ENCODE data around the gene CEACAM19.

The CEACAM19 gene

DNA sequence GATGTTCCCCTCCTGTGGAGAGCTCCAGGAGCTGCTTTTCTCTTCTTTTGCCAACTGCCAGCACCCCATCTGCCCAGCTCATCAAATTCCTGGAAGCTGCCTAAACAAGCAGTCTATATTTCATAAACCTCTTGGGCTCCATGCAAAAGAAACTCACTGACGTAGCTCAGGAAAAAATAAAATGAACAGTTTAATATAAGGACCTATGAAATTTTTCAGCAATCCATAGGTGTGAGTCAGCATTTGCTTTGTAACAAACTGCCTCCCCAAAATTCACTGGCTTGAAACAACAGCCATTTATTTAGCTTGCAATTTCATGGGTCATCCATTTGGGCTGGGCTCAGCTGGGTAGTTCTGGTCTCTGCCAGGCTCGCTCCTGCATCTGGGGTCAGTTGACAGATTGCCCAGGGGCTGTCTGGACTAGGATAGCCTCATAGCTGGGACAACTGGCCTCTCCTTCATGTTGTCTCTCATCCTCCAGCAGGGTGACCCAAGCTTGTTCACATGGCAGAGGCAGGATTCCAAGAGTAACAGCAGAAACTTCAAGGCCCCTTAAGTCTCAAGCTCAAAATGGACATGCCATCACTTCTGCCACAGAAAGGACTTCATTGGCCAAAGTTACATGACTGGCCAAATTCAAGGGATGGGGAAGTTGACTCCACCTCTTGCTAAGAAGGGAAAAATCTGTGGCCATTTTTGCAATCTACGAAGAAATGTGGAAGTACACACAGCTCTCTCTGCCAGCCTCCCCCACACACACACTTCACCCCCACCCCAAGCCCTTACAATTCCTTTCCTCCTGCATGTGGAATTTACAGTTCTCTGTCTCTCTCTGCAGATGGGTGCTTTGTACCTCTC lies 35.5 kb upstream of the CEACAM19 start:
- H3K4me1 ChIP-seq (ENCODE audit: insufficient read depth, low read length): peaks cover 10% of the 10 kb centered on the region
- no peak overlapping the region for H3K27ac ChIP-seq (ENCODE audit: low read depth, low read length)

DNA sequence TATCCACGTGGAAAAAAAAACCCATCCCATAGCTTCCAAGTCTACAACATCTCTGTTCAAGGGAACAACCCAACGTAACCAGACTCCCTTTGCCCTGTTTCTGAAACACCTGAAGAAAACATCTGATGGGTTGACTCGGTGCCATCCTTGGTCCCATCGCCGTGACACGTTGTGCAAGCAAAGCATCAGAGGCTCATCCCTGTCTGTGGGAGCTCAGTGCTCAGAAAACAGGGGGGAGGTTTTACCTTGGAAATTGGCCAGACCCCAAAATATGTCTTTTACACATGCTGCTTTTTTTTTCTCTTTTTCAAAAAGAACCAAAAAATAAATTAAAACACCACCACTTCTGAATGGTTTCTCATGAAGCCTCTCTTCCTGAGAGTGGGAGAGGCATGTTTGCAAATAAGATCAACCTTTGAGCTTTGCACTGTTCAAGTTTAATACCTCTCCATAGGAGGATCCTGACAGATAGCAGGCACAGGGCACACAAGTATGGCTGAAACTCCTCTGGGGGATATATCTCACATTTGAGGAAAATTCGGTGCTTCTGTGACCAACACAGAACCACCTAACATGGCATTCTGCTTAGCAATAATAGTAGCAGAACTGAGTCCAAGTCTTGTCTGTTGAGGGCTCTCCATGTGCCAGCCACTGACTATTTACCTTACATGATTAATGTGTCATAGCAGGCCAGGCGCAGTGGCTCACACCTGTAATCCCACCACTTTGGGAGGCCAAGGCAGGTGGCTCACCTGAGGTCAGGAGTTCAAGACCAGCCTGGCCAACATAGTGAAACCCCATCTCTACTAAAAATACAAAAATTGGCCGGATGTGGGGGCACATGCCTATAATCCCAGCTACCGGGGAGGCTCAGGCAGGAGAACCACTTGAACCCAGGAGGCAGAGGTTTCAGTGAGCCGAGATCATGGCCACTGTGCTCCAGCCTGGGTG lies 34.6 kb upstream of the CEACAM19 start:
- H3K36me3 ChIP-seq (ENCODE audit: insufficient read depth, low read length): no peaks in the 10 kb centered on the region
- WGBS: 84% methylated on average over 11 of the region's 11 CpGs
- H3K4me3 ChIP-seq (ENCODE audit: low read length): no peak overlapping the region
- no peak overlapping the region for H3K9ac ChIP-seq (ENCODE audit: low read depth, low read length)
- peaks cover 10% of the 10 kb centered on the region for H3K4me1 ChIP-seq (ENCODE audit: insufficient read depth, low read length)
- no peak overlapping the region for H3K27ac ChIP-seq (ENCODE audit: low read depth, low read length)
- peaks cover 5% of the 10 kb centered on the region; the same call in 1 of the 2 replicates for H3K9me3 ChIP-seq (ENCODE audit: insufficient read depth, low read depth, low read length)
- H3K27me3 ChIP-seq (ENCODE audit: insufficient read depth, low read length): no peaks in the 10 kb centered on the region

More for the DNA sequence above, 35.5 kb upstream of the CEACAM19 start:
- no peak overlapping the region for H3K4me3 ChIP-seq (ENCODE audit: low read length)
- peaks cover 5% of the 10 kb centered on the region; the same call in 1 of the 2 replicates for H3K9me3 ChIP-seq (ENCODE audit: insufficient read depth, low read depth, low read length)
- no peaks in the 10 kb centered on the region for H3K27me3 ChIP-seq (ENCODE audit: insufficient read depth, low read length)
- H3K9ac ChIP-seq (ENCODE audit: low read depth, low read length): no peak overlapping the region
- no peaks in the 10 kb centered on the region for H3K36me3 ChIP-seq (ENCODE audit: insufficient read depth, low read length)
- 92% methylated on average over 3 of the region's 3 CpGs for WGBS

DNA sequence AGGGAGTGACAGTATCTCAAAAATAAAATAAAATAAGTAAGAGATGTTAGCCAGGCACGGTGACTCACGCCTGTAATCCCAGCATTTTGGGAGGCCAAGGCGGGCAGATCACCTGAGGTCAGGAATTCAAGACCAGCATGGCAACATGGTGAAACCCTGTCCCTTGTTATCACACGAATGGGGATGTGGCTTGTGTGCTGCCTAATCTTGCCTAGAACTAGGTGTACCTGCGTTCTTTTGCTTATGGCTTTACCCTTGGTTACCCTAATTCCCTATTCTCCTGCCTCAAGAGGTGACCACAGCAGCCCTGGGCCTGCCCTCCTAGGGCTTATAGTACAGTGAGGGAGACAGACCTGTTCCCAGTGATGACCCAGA lies 33.9 kb upstream of the CEACAM19 start:
- Histone ChIP-seq H3K36me3 (ENCODE audit: insufficient read depth, low read length) (no peaks in the 10 kb centered on the region), H3K4me1 (ENCODE audit: insufficient read depth, low read length) (peaks cover 10% of the 10 kb centered on the region)
- 95% methylated on average over 5 of the region's 5 CpGs for whole genome bisulfite sequencing

DNA sequence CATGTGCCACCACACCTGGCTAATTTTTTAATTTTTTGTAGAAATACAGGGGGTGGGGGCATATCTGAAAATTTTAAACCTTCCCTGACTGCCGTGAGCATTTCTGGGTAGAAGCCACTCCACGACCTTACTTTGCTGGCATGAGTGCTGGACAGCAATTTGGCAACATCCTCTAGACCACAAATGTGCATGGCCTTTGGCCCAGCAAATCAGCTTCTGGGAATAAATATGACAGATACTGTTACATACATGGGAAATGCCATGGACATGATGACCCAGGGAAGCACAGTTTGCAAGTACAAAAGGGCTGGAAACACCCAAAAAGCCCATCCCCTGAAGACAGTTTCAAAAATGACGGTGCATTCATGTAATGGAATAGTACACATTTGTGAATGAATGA lies 30.8 kb upstream of the CEACAM19 start:
- H3K36me3 ChIP-seq (ENCODE audit: insufficient read depth, low read length): no peaks in the 10 kb centered on the region
- WGBS: 97% methylated on average over 3 of the region's 3 CpGs
- H3K4me1 ChIP-seq (ENCODE audit: insufficient read depth, low read length): no peaks in the 10 kb centered on the region
- H3K27ac ChIP-seq (ENCODE audit: low read depth, low read length): no peak overlapping the region
- H3K4me3 ChIP-seq (ENCODE audit: low read length): no peak overlapping the region
- H3K9me3 ChIP-seq (ENCODE audit: insufficient read depth, low read depth, low read length): no peaks in the 10 kb centered on the region
- no peak overlapping the region for H3K9ac ChIP-seq (ENCODE audit: low read depth, low read length)
- H3K27me3 ChIP-seq (ENCODE audit: insufficient read depth, low read length): peaks cover 15% of the 10 kb centered on the region

More for the DNA sequence above, 33.9 kb upstream of the CEACAM19 start:
- Histone ChIP-seq H3K9me3 (ENCODE audit: insufficient read depth, low read depth, low read length) (peaks cover 5% of the 10 kb centered on the region; the same call in 1 of the 2 replicates), H3K9ac (ENCODE audit: low read depth, low read length) (no peak overlapping the region), H3K27ac (ENCODE audit: low read depth, low read length) (no peak overlapping the region), H3K27me3 (ENCODE audit: insufficient read depth, low read length) (peaks cover 2% of the 10 kb centered on the region; the same call in 1 of the 2 replicates), H3K4me3 (ENCODE audit: low read length) (no peak overlapping the region)

DNA sequence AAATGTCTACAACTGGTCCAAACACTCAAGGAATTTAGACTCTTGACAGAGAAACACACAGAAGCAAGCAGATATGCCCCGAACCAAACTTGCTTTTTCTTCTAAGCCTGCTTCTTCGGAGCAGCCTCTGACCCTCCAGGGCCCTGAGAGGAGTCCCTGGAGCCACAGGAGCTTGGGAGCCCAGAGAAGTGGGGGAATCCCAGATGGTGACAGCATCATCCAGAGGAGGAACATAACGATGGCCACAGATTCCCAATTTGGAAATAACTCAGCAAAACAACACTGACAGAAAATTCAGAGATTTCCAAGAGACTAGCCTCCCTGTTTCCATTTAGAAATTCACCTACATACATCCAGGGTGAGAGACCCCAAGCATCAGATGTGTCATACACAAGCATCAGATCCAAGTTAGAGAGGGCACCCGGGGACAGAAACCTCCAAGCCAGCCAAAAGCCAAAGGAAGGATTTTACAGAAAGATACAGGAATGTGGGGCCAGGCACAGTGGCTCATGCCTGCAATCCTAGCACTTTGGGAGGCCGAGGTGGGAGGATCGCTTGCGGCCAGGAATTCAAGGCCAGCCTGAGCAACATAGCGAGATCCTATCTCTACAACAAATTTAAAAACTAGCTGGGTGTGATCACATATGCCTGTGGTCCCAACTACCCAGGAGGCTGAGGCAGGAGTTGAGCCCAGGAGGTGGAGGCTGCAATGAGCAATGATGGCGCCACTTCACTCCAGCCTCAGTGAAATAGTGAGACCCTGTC lies 29.6 kb upstream of the CEACAM19 start:
- H3K27me3 ChIP-seq (ENCODE audit: insufficient read depth, low read length): peaks cover 15% of the 10 kb centered on the region
- H3K9me3 ChIP-seq (ENCODE audit: insufficient read depth, low read depth, low read length): no peaks in the 10 kb centered on the region
- no peaks in the 10 kb centered on the region for H3K36me3 ChIP-seq (ENCODE audit: insufficient read depth, low read length)
- 91% methylated on average over 8 of the region's 9 CpGs for WGBS
- no peak overlapping the region for H3K4me3 ChIP-seq (ENCODE audit: low read length)
- no peak overlapping the region for H3K9ac ChIP-seq (ENCODE audit: low read depth, low read length)
- H3K27ac ChIP-seq (ENCODE audit: low read depth, low read length): no peak overlapping the region
- no peaks in the 10 kb centered on the region for H3K4me1 ChIP-seq (ENCODE audit: insufficient read depth, low read length)

DNA sequence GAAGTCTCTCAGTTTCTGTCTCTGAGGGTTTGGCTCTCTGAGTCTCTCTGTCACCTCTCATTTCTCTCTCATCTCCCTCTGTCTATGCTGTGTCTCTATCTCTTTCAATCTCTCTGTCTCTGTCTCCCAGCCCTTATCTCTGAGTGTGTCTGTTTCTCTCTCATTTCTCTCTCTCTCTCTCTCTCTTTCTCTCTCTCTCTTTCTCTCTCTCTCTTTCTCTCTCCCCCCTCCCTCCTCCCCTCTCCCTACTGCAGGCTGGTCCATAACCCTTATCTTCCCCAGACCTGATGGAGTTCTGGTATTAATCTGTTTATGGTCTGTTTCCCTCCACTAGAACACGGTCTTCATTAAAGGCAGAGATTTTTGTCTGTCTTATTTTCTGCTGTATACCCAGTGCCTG lies 28.9 kb upstream of the CEACAM19 start:
- 88% methylated on average over 1 of the region's 1 CpG for WGBS
- H3K36me3 ChIP-seq (ENCODE audit: insufficient read depth, low read length): 0 out of 2 replicates have a peak, but pooled peaks cover 4% of the 10 kb centered on the region
- H3K4me3 ChIP-seq (ENCODE audit: low read length): no peak overlapping the region
- H3K27ac ChIP-seq (ENCODE audit: low read depth, low read length): no peak overlapping the region
- no peaks in the 10 kb centered on the region for H3K9me3 ChIP-seq (ENCODE audit: insufficient read depth, low read depth, low read length)
- H3K27me3 ChIP-seq (ENCODE audit: insufficient read depth, low read length): peaks cover 15% of the 10 kb centered on the region
- no peak overlapping the region for H3K9ac ChIP-seq (ENCODE audit: low read depth, low read length)
- H3K4me1 ChIP-seq (ENCODE audit: insufficient read depth, low read length): no peaks in the 10 kb centered on the region

DNA sequence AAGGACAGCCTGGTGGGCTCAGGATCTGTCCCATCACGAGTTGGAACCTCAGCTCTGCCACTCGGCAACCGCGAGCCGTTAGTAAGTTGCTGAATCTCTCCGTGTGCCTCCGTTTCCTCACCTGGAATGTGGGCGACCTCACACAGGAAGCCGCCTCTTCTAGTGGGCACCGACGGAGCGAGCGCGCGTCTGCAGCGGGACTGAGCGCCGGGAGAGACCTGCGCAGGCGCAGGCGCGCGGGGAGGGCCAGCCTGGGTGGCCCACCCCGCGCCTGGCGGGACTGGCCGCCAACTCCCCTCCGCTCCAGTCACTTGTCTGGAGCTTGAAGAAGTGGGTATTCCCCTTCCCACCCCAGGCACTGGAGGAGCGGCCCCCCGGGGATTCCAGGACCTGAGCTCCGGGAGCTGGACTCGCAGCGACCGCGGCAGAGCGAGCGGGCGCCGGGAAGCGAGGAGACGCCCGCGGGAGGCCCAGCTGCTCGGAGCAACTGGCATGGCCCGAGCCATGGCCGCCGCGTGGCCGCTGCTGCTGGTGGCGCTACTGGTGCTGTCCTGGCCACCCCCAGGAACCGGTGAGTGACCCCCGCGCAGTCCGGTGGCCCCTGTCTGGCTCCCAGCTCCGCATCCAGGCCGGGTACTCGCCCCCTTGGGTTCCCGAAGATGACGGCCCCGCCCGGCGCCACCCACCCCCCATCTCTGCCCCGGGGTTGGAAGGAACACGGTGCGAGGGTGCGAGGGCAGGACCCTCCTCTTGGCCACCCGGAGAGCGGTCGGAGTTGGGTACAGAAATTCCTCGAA lies 27.5 kb upstream of the CEACAM19 start, which contains the start of gene PVR:
Gene PVR (plus strand): TSS at position 306 of the 797 bp plus-strand sequence. CDS start 187 bp downstream, at position 493.
- Histone ChIP-seq H3K9ac (ENCODE audit: low read depth, low read length) (peak within 1 kb of the TSS; percentile 80), H3K27me3 (ENCODE audit: insufficient read depth, low read length) (peaks cover 15% of the 10 kb centered on the region), H3K4me3 (ENCODE audit: low read length) (peak within 1 kb of the TSS; percentile 74), H3K27ac (ENCODE audit: low read depth, low read length) (peak within 1 kb of the TSS; percentile 24), H3K36me3 (ENCODE audit: insufficient read depth, low read length) (peaks cover 16% of the 10 kb centered on the region), H3K4me1 (ENCODE audit: insufficient read depth, low read length) (no peaks in the 10 kb centered on the region), H3K9me3 (ENCODE audit: insufficient read depth, low read depth, low read length) (no peaks in the 10 kb centered on the region)
- under 1% methylated on average over 70 of the region's 70 CpGs for WGBS

DNA sequence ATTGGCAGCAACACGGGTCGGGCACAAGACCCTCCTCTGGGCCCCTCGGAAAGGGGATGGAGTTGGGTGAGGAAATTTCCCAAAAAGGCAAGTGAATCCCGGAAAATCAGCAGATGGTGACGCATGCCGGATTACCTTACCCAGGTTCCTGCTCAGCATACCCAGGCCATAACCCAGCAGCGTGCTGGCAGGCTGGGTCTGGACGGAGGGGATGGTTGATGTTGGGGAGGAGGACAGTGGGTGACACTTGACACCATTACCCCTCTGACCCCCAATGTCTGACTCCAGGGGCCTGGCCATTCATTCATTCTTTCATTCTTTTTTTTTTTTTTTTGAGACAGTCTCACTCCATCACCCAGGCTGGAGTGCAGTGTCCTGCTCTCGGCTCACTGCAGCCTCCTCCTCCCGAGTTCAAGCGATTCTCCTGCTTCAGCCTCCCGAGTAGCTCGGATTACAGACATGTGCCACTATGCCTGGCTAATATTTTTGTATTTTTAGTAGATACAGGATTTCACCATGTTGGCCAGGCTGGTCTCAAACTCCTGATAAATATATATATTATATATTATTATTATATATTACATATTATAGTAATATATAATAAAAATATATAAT lies 26.8 kb upstream of the CEACAM19 start:
- no peaks in the 10 kb centered on the region for H3K4me1 ChIP-seq (ENCODE audit: insufficient read depth, low read length)
- H3K27ac ChIP-seq (ENCODE audit: low read depth, low read length): peak overlapping the region; percentile 24
- H3K27me3 ChIP-seq (ENCODE audit: insufficient read depth, low read length): peaks cover 15% of the 10 kb centered on the region
- 12% methylated on average over 11 of the region's 13 CpGs for WGBS
- peak overlapping the region; percentile 80 for H3K9ac ChIP-seq (ENCODE audit: low read depth, low read length)
- H3K4me3 ChIP-seq (ENCODE audit: low read length): peak overlapping the region; percentile 74
- peaks cover 23% of the 10 kb centered on the region for H3K36me3 ChIP-seq (ENCODE audit: insufficient read depth, low read length)
- no peaks in the 10 kb centered on the region for H3K9me3 ChIP-seq (ENCODE audit: insufficient read depth, low read depth, low read length)

DNA sequence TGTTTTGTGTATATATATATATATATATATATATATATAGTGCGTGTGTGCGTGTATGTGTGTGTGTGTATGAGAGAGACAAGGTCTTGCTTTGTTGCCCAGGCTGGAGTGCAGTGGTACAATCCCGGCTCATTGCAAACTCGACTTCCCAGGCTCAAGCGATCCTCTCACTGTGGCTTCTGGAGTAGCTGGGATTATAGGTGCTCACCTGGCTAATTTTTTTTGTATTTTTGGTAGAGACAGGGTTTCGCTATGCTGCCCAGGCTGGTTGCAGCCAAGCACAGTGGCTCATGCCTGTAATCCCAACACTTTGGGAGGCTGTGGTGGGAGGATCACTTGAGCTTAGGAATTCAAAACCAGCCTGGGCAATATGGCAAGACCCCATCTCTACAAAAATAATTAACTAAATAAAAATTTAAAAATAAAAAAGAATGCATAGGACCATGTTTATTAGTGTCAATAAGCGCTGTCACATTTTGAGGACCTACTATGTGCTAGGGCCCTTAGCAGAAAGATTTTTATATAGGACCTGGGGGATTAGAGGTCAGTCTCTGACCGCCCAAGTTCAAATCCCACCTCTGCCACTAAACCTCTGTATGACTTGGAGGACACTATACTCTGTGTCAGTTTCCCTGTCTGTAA lies 25.8 kb upstream of the CEACAM19 start:
- Histone ChIP-seq H3K4me3 (ENCODE audit: low read length) (no peak overlapping the region), H3K27ac (ENCODE audit: low read depth, low read length) (no peak overlapping the region), H3K9ac (ENCODE audit: low read depth, low read length) (no peak overlapping the region), H3K4me1 (ENCODE audit: insufficient read depth, low read length) (no peaks in the 10 kb centered on the region), H3K9me3 (ENCODE audit: insufficient read depth, low read depth, low read length) (no peaks in the 10 kb centered on the region), H3K27me3 (ENCODE audit: insufficient read depth, low read length) (peaks cover 15% of the 10 kb centered on the region), H3K36me3 (ENCODE audit: insufficient read depth, low read length) (peaks cover 33% of the 10 kb centered on the region)
- 98% methylated on average over 7 of the region's 8 CpGs for WGBS
